ENCODE results near the gene C20orf204. TPM values are rescaled to one million over a fixed set of nuclear protein-coding genes. Genes with fewer than 3 reads are reported as not detected.
"Not testable (repeated sequence)": the region's sequence is repeated elsewhere in the genome, so short reads cannot be mapped to it uniquely, and the experiment has no call there.

Gene C20orf204
- total and polyA plus RNA-seq, 2 of the 4 experiments (the other 2 are of a cell fraction): 0.09 to 0.18 TPM

DNA sequence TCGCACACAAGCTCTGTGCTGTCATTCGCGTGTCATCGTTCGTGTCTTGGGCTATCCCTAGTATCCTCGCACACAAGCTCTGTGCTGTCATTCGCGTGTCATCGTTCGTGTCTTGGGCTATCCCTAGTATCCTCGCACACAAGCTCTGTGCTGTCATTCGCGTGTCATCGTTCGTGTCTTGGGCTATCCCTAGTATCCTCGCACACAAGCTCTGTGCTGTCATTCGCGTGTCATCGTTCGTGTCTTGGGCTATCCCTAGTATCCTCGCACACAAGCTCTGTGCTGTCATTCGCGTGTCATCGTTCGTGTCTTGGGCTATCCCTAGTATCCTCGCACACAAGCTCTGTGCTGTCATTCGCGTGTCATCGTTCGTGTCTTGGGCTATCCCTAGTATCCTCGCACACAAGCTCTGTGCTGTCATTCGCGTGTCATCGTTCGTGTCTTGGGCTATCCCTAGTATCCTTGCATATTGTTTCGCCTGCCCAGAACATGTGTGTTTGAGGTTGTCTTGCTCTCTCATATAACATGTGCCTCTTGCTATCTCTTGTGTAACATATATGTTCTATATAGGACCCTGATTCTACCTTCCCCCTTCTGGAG is 51.3 kb downstream of the C20orf204 start:
- H3K18ac ChIP-seq (ENCODE audit: low read depth, low read length); H3K4me3 ChIP-seq (ENCODE audit: insufficient read depth, low read depth, low read length); H3K9me1 ChIP-seq (ENCODE audit: insufficient read depth, low read length); H3K9ac ChIP-seq (ENCODE audit: low read depth, low read length); H3K14ac ChIP-seq (replicated peaks; ENCODE audit: low read depth, low read length); H3K4ac ChIP-seq (ENCODE audit: low read depth, low read length); H3K56ac ChIP-seq (ENCODE audit: extremely low read depth, insufficient read depth, low read length); H3K4me1 ChIP-seq (ENCODE audit: control insufficient read depth, insufficient read depth, low read length); H3K79me1 ChIP-seq (ENCODE audit: low read depth in 1 of 2, low read length in 2 of 2); H3K9me3 ChIP-seq (ENCODE audit: control insufficient read depth, insufficient read depth, low read length); POLR2A ChIA-PET (ENCODE audit: unreplicated experiment); H4K5ac ChIP-seq (ENCODE audit: low read depth, low read length); H2BK20ac ChIP-seq (ENCODE audit: low read depth, low read length); H3K36me3 ChIP-seq (ENCODE audit: control insufficient read depth, insufficient read depth, low read length); CTCF ChIA-PET; ATAC-seq (ENCODE audit: low read depth); H3K27ac ChIP-seq (ENCODE audit: insufficient read depth, low read length); H3K4me2 ChIP-seq (ENCODE audit: low read depth, low read length); intact Hi-C loops (cut with micrococcal nuclease); H2BK120ac ChIP-seq (ENCODE audit: low read depth, low read length); DNase-seq; H3K23ac ChIP-seq (ENCODE audit: low read depth, low read length); H2AK5ac ChIP-seq (ENCODE audit: low read depth, low read length); BruUV-seq (replicated peaks); dilution Hi-C loops (cut with HindIII; ENCODE audit: low sequenced_read_pairs, unreplicated experiment); H4K91ac ChIP-seq (ENCODE audit: insufficient read depth, low read depth, low read length); H2BK5ac ChIP-seq (ENCODE audit: low read depth, low read length, poor library complexity, severe bottlenecking); H2BK15ac ChIP-seq (ENCODE audit: low read depth, low read length); H2AK9ac ChIP-seq (replicated peaks; ENCODE audit: low read depth, low read length, poor library complexity); H2AFZ ChIP-seq (replicated peaks; ENCODE audit: low read length, poor library complexity); in situ Hi-C loops (cut with MboI; ENCODE audit: low sequenced_read_pairs); H4K8ac ChIP-seq (ENCODE audit: low read depth in 2 of 2, low read length in 2 of 2): not testable (repeated sequence)
- Histone ChIP-seq H4K20me1 (ENCODE audit: insufficient read depth, low read length) (peaks cover 13% of the 10 kb centered on the region), H3K27me3 (ENCODE audit: control insufficient read depth, insufficient read depth, low read length) (peaks cover 61% of the 10 kb centered on the region)
- no CpG with 5 or more reads among the region's 36 CpGs for WGBS, 2 experiments (ENCODE audit: extremely low coverage in 2 of 2, insufficient read length in 1 of 2)

DNA sequence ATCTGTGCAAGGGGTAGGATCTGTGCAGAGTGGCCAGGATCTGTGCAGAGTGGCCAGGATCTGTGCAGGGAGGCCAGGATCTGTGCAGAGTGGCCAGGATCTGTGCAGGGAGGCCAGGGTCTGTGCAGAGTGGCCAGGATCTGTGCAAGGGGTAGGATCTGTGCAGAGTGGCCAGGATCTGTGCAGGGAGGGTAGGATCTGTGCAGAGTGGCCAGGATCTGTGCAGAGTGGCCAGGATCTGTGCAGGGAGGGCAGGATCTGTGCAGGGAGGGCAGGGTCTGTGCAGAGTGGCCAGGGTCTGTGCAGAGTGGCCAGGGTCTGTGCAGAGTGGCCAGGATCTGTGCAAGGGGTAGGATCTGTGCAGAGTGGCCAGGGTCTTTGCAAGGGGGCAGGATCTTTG is 52.6 kb downstream of the C20orf204 start:
- H3K14ac ChIP-seq (replicated peaks; ENCODE audit: low read depth, low read length); DNase-seq; H2BK15ac ChIP-seq (ENCODE audit: low read depth, low read length); H3K56ac ChIP-seq (ENCODE audit: extremely low read depth, insufficient read depth, low read length); H2AK9ac ChIP-seq (replicated peaks; ENCODE audit: low read depth, low read length, poor library complexity); H4K5ac ChIP-seq (ENCODE audit: low read depth, low read length); H4K20me1 ChIP-seq (ENCODE audit: insufficient read depth, low read length); H4K8ac ChIP-seq (ENCODE audit: low read depth in 2 of 2, low read length in 2 of 2); H3K36me3 ChIP-seq (ENCODE audit: control insufficient read depth, insufficient read depth, low read length); H3K9me1 ChIP-seq (ENCODE audit: insufficient read depth, low read length); H3K27ac ChIP-seq (ENCODE audit: insufficient read depth, low read length); H2BK5ac ChIP-seq (ENCODE audit: low read depth, low read length, poor library complexity, severe bottlenecking); H3K4me2 ChIP-seq (ENCODE audit: low read depth, low read length); H3K9ac ChIP-seq (ENCODE audit: low read depth, low read length); dilution Hi-C loops (cut with HindIII; ENCODE audit: low sequenced_read_pairs, unreplicated experiment); H3K18ac ChIP-seq (ENCODE audit: low read depth, low read length); BruUV-seq (replicated peaks); H3K9me3 ChIP-seq (ENCODE audit: control insufficient read depth, insufficient read depth, low read length); H2AFZ ChIP-seq (replicated peaks; ENCODE audit: low read length, poor library complexity); H2AK5ac ChIP-seq (ENCODE audit: low read depth, low read length); H3K4ac ChIP-seq (ENCODE audit: low read depth, low read length); H3K23ac ChIP-seq (ENCODE audit: low read depth, low read length); H3K4me1 ChIP-seq (ENCODE audit: control insufficient read depth, insufficient read depth, low read length); H2BK120ac ChIP-seq (ENCODE audit: low read depth, low read length); intact Hi-C loops (cut with micrococcal nuclease); CTCF ChIA-PET; H3K79me1 ChIP-seq (ENCODE audit: low read depth in 1 of 2, low read length in 2 of 2); H4K91ac ChIP-seq (ENCODE audit: insufficient read depth, low read depth, low read length); H2BK20ac ChIP-seq (ENCODE audit: low read depth, low read length); in situ Hi-C loops (cut with MboI; ENCODE audit: low sequenced_read_pairs); ATAC-seq (ENCODE audit: low read depth); H3K4me3 ChIP-seq (ENCODE audit: insufficient read depth, low read depth, low read length); POLR2A ChIA-PET (ENCODE audit: unreplicated experiment): not testable (repeated sequence)
- H3K27me3 ChIP-seq (ENCODE audit: control insufficient read depth, insufficient read depth, low read length): peaks cover 58% of the 10 kb centered on the region

All from IMR-90 (cell line).